ENCODE data around the gene FXYD1. TPM values are rescaled to one million over a fixed set of nuclear protein-coding genes. Genes with fewer than 3 reads are reported as not detected.

Gene FXYD1
- total RNA-seq, 2 experiments from 2014 or later = 0.57 to 11.5 TPM

DNA sequence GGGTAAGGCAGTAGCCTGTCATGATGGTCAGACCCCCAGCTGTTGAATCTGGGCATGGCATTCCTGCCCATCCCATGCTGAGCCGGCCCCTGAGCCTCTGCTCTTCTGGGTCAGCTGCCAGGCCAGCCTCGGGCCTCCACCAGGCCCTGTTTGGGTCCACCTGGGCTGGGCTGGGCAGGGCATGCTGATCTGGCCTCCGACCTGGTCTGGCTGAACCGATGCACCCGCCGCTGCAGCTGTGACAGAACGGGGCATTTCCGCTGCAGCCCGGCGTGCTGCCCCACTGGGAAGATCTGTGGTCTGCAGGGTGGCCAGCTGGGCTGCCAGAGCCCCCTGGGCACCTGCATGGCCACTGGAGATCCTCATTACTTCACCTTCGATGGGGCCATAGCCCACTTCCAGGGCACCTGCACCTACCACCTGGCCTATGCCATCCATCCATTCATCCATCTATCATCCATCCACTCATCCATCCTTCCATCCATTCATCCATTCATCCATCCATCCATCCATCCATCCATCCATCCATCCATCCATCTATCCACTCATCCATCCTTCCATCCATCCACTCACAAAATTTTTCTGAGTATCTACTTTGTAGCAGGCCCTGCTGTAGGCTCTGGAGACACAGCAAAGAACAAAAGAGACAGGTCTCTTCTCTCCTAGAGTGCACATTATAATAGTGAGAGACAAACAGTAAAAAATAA is 44.5 kb upstream of the FXYD1 start:
- H4K20me1 ChIP-seq (ENCODE audit: insufficient read depth, low read length) = no peaks in the 10 kb centered on the region
- CTCF ChIA-PET (ENCODE audit: unreplicated experiment) = no interaction called here
- no TSS peak for BruUV-seq (replicated peaks)

DNA sequence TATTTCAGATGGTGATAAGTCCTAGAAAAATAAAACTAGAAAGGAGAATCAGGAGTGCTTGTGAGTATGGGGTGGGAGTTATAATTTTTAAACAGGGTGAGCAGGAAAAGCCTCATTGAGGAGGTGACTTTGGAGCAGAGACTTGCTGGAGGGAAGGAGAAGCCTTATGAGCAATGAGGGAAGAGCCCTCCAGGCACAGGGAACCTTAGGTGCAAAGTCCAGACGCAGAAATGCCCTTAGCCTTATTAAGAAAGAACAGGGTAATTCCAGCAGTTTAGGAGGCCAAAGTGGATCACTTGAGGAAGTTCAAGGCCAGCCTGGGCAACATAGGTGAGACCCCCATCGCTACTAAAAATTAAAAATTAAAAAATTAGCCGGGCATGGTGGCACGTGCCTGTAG is 44.0 kb upstream of the FXYD1 start:
- ChIA-PET POLR2A (no interaction called here), CTCF (ENCODE audit: unreplicated experiment) (no interaction called here)
- TF ChIP-seq, protein P1, sequence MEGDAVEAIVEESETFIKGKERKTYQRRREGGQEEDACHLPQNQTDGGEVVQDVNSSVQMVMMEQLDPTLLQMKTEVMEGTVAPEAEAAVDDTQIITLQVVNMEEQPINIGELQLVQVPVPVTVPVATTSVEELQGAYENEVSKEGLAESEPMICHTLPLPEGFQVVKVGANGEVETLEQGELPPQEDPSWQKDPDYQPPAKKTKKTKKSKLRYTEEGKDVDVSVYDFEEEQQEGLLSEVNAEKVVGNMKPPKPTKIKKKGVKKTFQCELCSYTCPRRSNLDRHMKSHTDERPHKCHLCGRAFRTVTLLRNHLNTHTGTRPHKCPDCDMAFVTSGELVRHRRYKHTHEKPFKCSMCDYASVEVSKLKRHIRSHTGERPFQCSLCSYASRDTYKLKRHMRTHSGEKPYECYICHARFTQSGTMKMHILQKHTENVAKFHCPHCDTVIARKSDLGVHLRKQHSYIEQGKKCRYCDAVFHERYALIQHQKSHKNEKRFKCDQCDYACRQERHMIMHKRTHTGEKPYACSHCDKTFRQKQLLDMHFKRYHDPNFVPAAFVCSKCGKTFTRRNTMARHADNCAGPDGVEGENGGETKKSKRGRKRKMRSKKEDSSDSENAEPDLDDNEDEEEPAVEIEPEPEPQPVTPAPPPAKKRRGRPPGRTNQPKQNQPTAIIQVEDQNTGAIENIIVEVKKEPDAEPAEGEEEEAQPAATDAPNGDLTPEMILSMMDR (conservative IDR thresholded peaks at IDR 0.05; ENCODE audit: low read length) = no peak
- TF ChIP-seq EZH2phosphoT487 (IDR thresholded peaks at IDR 0.05; ENCODE audit: borderline replicate concordance, low read depth, low read length) = no peak
- no peak overlapping the region for H2AFZ ChIP-seq (ENCODE audit: low read length)
- H3K79me2 ChIP-seq (ENCODE audit: insufficient read depth, low read depth, low read length) = no peaks in the 10 kb centered on the region
- peaks cover 17% of the 10 kb centered on the region for H3K4me1 ChIP-seq (ENCODE audit: insufficient read depth, low read length, poor library complexity, severe bottlenecking)
- H3K4me3 ChIP-seq (ENCODE audit: low read depth, low read length, poor library complexity, severe bottlenecking) = no peak overlapping the region
- H3K4me2 ChIP-seq (ENCODE audit: low read length) = no peak overlapping the region
- intact Hi-C loops (cut with micrococcal nuclease; ENCODE audit: unreplicated experiment) = no loop called here
- no peaks in the 10 kb centered on the region for H3K36me3 ChIP-seq (ENCODE audit: insufficient read depth, low read length)
- no peaks in the 10 kb centered on the region for H3K9me2 ChIP-seq (ENCODE audit: insufficient read depth, low read length)
- no peak overlapping the region for H3K27ac ChIP-seq (ENCODE audit: low read depth, low read length, poor library complexity, severe bottlenecking)
- H3K9me3 ChIP-seq (ENCODE audit: low read length) = no peaks in the 10 kb centered on the region
- no peaks in the 10 kb centered on the region for H4K20me1 ChIP-seq (ENCODE audit: insufficient read depth, low read length)
- BruUV-seq (replicated peaks) = no TSS peak
- DNase-seq (ENCODE audit: low spot score) = no peak

More for the DNA sequence above, 44.5 kb upstream of the FXYD1 start:
- Histone ChIP-seq H3K36me3 (ENCODE audit: insufficient read depth, low read length) (no peaks in the 10 kb centered on the region), H3K27ac (ENCODE audit: low read depth, low read length, poor library complexity, severe bottlenecking) (no peak overlapping the region), H3K9me2 (ENCODE audit: insufficient read depth, low read length) (no peaks in the 10 kb centered on the region), H3K4me2 (ENCODE audit: low read length) (no peak overlapping the region), H2AFZ (ENCODE audit: low read length) (no peak overlapping the region), H3K9me3 (ENCODE audit: low read length) (no peaks in the 10 kb centered on the region), H3K4me1 (ENCODE audit: insufficient read depth, low read length, poor library complexity, severe bottlenecking) (peaks cover 23% of the 10 kb centered on the region), H3K79me2 (ENCODE audit: insufficient read depth, low read depth, low read length) (no peaks in the 10 kb centered on the region), H3K4me3 (ENCODE audit: low read depth, low read length, poor library complexity, severe bottlenecking) (no peak overlapping the region)
- TF ChIP-seq EZH2phosphoT487 (IDR thresholded peaks at IDR 0.05; ENCODE audit: borderline replicate concordance, low read depth, low read length) = no peak
- TF ChIP-seq, protein P1 (conservative IDR thresholded peaks at IDR 0.05; ENCODE audit: low read length) = no peak
- DNase-seq (ENCODE audit: low spot score) = no peak
- intact Hi-C loops (cut with micrococcal nuclease; ENCODE audit: unreplicated experiment) = no loop called here
- POLR2A ChIA-PET = no interaction called here

DNA sequence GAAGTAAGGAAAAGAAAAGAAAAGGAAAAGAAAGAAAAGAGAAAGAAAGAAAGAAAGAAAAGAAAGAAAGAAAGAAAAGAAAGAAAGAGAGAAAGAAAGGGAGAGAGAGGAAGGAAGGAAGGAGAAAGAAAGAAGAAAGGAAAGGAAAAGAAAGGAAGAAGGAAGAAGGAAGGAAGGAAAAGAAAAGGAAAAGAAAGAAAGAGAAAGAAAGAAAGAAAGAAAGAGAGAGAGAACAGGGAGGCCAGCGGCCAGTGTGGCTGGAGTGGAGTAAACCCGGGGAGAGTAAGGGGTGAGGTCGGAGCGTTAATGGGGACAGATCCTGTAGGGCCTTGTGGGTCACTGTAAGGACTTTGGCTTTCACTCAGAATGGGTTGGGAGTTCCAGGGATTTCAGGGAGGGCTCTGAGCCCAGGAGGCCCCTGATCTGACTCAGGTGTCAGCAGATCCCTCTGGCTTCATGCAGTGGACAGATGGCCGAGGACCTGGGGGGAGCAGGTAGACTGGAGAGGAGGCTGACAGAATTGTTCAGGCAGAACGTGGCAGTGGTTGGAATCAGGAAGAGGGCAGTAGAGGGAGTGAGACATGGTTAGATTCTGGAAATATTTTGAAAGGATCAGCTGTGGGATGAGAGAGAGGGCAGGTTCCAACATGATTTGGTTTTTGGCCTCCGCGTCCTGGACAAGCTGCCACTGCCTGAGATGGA is 42.8 kb upstream of the FXYD1 start:
- TF ChIP-seq, protein P1 (conservative IDR thresholded peaks at IDR 0.05; ENCODE audit: low read length) = no peak
- TF ChIP-seq EZH2phosphoT487 (IDR thresholded peaks at IDR 0.05; ENCODE audit: borderline replicate concordance, low read depth, low read length) = no peak
- Histone ChIP-seq H3K27ac (ENCODE audit: low read depth, low read length, poor library complexity, severe bottlenecking) (no peak overlapping the region), H3K36me3 (ENCODE audit: insufficient read depth, low read length) (no peaks in the 10 kb centered on the region), H4K20me1 (ENCODE audit: insufficient read depth, low read length) (no peaks in the 10 kb centered on the region), H3K9me3 (ENCODE audit: low read length) (no peaks in the 10 kb centered on the region), H3K9me2 (ENCODE audit: insufficient read depth, low read length) (no peaks in the 10 kb centered on the region), H3K4me1 (ENCODE audit: insufficient read depth, low read length, poor library complexity, severe bottlenecking) (peaks cover 5% of the 10 kb centered on the region), H3K79me2 (ENCODE audit: insufficient read depth, low read depth, low read length) (no peaks in the 10 kb centered on the region), H3K4me2 (ENCODE audit: low read length) (no peak overlapping the region), H3K4me3 (ENCODE audit: low read depth, low read length, poor library complexity, severe bottlenecking) (no peak overlapping the region), H2AFZ (ENCODE audit: low read length) (no peak overlapping the region)
- intact Hi-C loops (cut with micrococcal nuclease; ENCODE audit: unreplicated experiment) = no loop called here
- DNase-seq (ENCODE audit: low spot score) = no peak
- POLR2A ChIA-PET = no interaction called here
- no TSS peak for BruUV-seq (replicated peaks)
- CTCF ChIA-PET (ENCODE audit: unreplicated experiment) = no interaction called here
